Suprapubic skin (tissue), 4 donors: ENCODE measurements around the gene PHF21A. TPM values are rescaled to one million over a fixed set of nuclear protein-coding genes. Genes with fewer than 3 reads are reported as not detected.

ENCODE experiments used
- DNase-seq, 2 donors: peaks; one replicate each; pipeline ENCODE4 v3.0.0-alpha.2; 2019; ENCODE audit warnings: low spot score in 2 of 2
- H3K27ac ChIP-seq: fragments of 200-600 bp; sonication (generic); one replicate; pipeline ENCODE4 v1.5.1; 2019
- H3K27me3 ChIP-seq: fragments of 200-600 bp; sonication (generic); one replicate; pipeline ENCODE4 v1.5.1; 2019
- H3K36me3 ChIP-seq: fragments of 200-600 bp; sonication (generic); one replicate; pipeline ENCODE4 v1.5.1; 2019
- H3K4me1 ChIP-seq: fragments of 200-600 bp; sonication (generic); one replicate; pipeline ENCODE4 v1.5.1; 2019
- H3K4me3 ChIP-seq: fragments of 200-600 bp; sonication (generic); one replicate; pipeline ENCODE4 v1.5.1; 2019; ENCODE audit warnings: mild to moderate bottlenecking
- H3K9me3 ChIP-seq: fragments of 200-600 bp; sonication (generic); one replicate; pipeline ENCODE4 v1.5.1; 2019
- CTCF ChIP-seq, 2 donors: fragments of 200-600 bp in 1 of 2; fragments of 450-650 bp in 1 of 2; sonication (generic) in 1 of 2; IDR thresholded peaks; one replicate each; pipeline ENCODE4 v1.5.1; 2016 to 2019; ENCODE audit warnings: antibody characterized with exemption in 2 of 2, mild to moderate bottlenecking in 1 of 2, moderate library complexity in 1 of 2
- EP300 ChIP-seq: sonication (generic); formaldehyde crosslinking; IDR thresholded peaks from one replicate; pipeline ENCODE4 v1.6.1; 2017; ENCODE audit warnings: antibody characterized with exemption
- POLR2A ChIP-seq, 2 donors: fragments of 450-650 bp; IDR thresholded peaks; one replicate each; pipeline ENCODE4 v1.6.1; 2017; ENCODE audit warnings: antibody characterized with exemption in 2 of 2, mild to moderate bottlenecking in 2 of 2, moderate library complexity in 2 of 2
- POLR2AphosphoS5 ChIP-seq, 3 donors: sonication (generic); formaldehyde crosslinking; IDR thresholded peaks; one replicate each; pipeline ENCODE4 v1.6.1; 2017; ENCODE audit warnings: antibody characterized with exemption in 3 of 3
- WGBS: methylation state at CpG from one replicate; pipeline ENCODE4 v1.1.5; 2018; 5-methylcytosine and 5-hydroxymethylcytosine counted together
- total RNA-seq, 4 donors: library from RNA; depleted of rRNA; stranded (reverse); fragments of >200 nt; gene quantifications; one replicate each; pipeline ENCODE4 v1.1.0, GENCODE V29; 2016

The PHF21A gene
- total RNA-seq, 4 donors from 2014 or later: 15.1 to 89.2 (median 26.6) TPM

GRCh38 chr11:45933131-45933831, 188.0 kb downstream of the PHF21A start:
- no peak for DNase-seq
- 49% methylated on average over 15 of the region's 15 CpGs for WGBS
- peak overlapping the region; percentile 35 for H3K27ac ChIP-seq
- peaks cover 65% of the 10 kb centered on the region for H3K4me1 ChIP-seq
- TF ChIP-seq POLR2A (IDR thresholded peaks at IDR 0.05) (no peak), EP300 (no peak), CTCF (IDR thresholded peaks at IDR 0.05) (no peak), POLR2AphosphoS5 (IDR thresholded peaks at IDR 0.05) (no peak)
- H3K27me3 ChIP-seq: no peaks in the 10 kb centered on the region
- H3K9me3 ChIP-seq: no peaks in the 10 kb centered on the region
- peaks cover 44% of the 10 kb centered on the region for H3K36me3 ChIP-seq
- H3K4me3 ChIP-seq: peak overlapping the region; percentile 18

GRCh38 chr11:45932217-45932616, 189.0 kb downstream of the PHF21A start:
- Histone ChIP-seq H3K9me3 (no peaks in the 10 kb centered on the region), H3K4me3 (peak overlapping the region; percentile 3), H3K27ac (peak overlapping the region; percentile 79), H3K4me1 (peaks cover 69% of the 10 kb centered on the region), H3K27me3 (no peaks in the 10 kb centered on the region), H3K36me3 (peaks cover 35% of the 10 kb centered on the region)
- TF ChIP-seq CTCF (IDR thresholded peaks at IDR 0.05): no peak
- no peak for TF ChIP-seq POLR2A (IDR thresholded peaks at IDR 0.05)
- TF ChIP-seq EP300: no peak
- TF ChIP-seq POLR2AphosphoS5 (IDR thresholded peaks at IDR 0.05): no peak
- DNase-seq: no peak
- WGBS: 62% methylated on average over 7 of the region's 8 CpGs

GRCh38 chr11:45931739-45932138, 189.5 kb downstream of the PHF21A start:
- TF ChIP-seq CTCF (IDR thresholded peaks at IDR 0.05) (no peak), EP300 (no peak), POLR2AphosphoS5 (IDR thresholded peaks at IDR 0.05) (no peak), POLR2A (IDR thresholded peaks at IDR 0.05) (no peak)
- H3K36me3 ChIP-seq: peaks cover 30% of the 10 kb centered on the region
- peak overlapping the region; percentile 79 for H3K27ac ChIP-seq
- WGBS: 51% methylated on average over 10 of the region's 10 CpGs
- DNase-seq: no peak
- H3K4me3 ChIP-seq: no peak overlapping the region
- no peaks in the 10 kb centered on the region for H3K27me3 ChIP-seq
- H3K9me3 ChIP-seq: no peaks in the 10 kb centered on the region
- peaks cover 69% of the 10 kb centered on the region for H3K4me1 ChIP-seq

GRCh38 chr11:45930951-45931570, 190.2 kb downstream of the PHF21A start:
- DNase-seq: no peak
- Histone ChIP-seq H3K27ac (peak overlapping the region; percentile 79), H3K4me3 (no peak overlapping the region), H3K36me3 (peaks cover 25% of the 10 kb centered on the region), H3K9me3 (no peaks in the 10 kb centered on the region), H3K27me3 (no peaks in the 10 kb centered on the region), H3K4me1 (peaks cover 69% of the 10 kb centered on the region)
- TF ChIP-seq EP300: no peak
- TF ChIP-seq POLR2AphosphoS5 (IDR thresholded peaks at IDR 0.05): peak in 1 of 3 donors; percentile 36
- WGBS: 39% methylated on average over 6 of the region's 8 CpGs

GRCh38 chr11:45930031-45930794, 191.0 kb downstream of the PHF21A start:
- Histone ChIP-seq H3K9me3 (no peaks in the 10 kb centered on the region), H3K36me3 (peaks cover 19% of the 10 kb centered on the region), H3K4me1 (peaks cover 69% of the 10 kb centered on the region), H3K4me3 (no peak overlapping the region), H3K27ac (peak overlapping the region; percentile 72), H3K27me3 (no peaks in the 10 kb centered on the region)
- DNase-seq: peak in 1 of 2 donors; percentile 68
- TF ChIP-seq EP300: no peak
- TF ChIP-seq POLR2AphosphoS5 (IDR thresholded peaks at IDR 0.05): no peak
- TF ChIP-seq POLR2A (IDR thresholded peaks at IDR 0.05): no peak
- no peak for TF ChIP-seq CTCF (IDR thresholded peaks at IDR 0.05)
- 48% methylated on average over 12 of the region's 14 CpGs for WGBS
